ENCODE data around the gene TWF1. TPM values are rescaled to one million over a fixed set of nuclear protein-coding genes. Genes with fewer than 3 reads are reported as not detected.

The TWF1 gene
- total and polyA plus RNA-seq, 2 of the 4 experiments (the other 2 are of a cell fraction) = 67.0 to 141 TPM

DNA sequence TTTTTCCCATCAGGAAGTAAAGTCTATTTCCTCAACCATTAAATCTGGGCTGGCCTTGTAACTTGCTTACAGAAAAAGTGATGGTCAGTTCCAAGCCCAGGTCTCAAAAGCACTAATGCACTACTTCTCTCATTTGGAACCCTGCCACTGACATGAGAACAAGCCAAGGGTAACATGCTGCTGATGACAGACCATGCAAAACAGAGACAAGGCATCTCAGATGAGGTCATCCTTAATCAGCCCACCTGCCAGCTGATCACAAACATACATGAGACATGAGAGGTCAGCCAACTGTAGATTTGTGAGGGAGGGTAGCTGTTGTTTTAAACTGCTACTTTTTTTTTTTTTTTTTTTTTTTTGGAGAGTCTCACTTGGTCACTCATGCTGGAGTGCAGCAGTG lies 16.2 kb downstream of the TWF1 start:
- H4K8ac ChIP-seq (ENCODE audit: low read depth in 2 of 2, low read length in 2 of 2) = no peak overlapping the region
- H2BK120ac ChIP-seq (ENCODE audit: low read depth, low read length) = no peak overlapping the region
- 0 out of 2 replicates have a peak, but pooled peaks cover 4% of the 10 kb centered on the region for H3K9me1 ChIP-seq (ENCODE audit: insufficient read depth, low read length)
- no peak for TF ChIP-seq USF2 (IDR thresholded peaks at IDR 0.05; ENCODE audit: low read depth, low read length)
- 0 out of 2 replicates have a peak, but pooled peaks have one; percentile 14 for TF ChIP-seq CEBPB (IDR thresholded peaks at IDR 0.05; ENCODE audit: low read depth, low read length)
- no peak overlapping the region for H3K27ac ChIP-seq (ENCODE audit: insufficient read depth, low read length)
- no peak overlapping the region for H4K5ac ChIP-seq (ENCODE audit: low read depth, low read length)
- H3K14ac ChIP-seq (replicated peaks; ENCODE audit: low read depth, low read length) = no peak overlapping the region
- H3K4me3 ChIP-seq (ENCODE audit: insufficient read depth, low read depth, low read length) = no peak overlapping the region
- H3K23ac ChIP-seq (ENCODE audit: low read depth, low read length) = no peak overlapping the region
- no peak overlapping the region for H4K91ac ChIP-seq (ENCODE audit: insufficient read depth, low read depth, low read length)
- POLR2A ChIA-PET (ENCODE audit: unreplicated experiment) = no interaction called here
- H3K4me2 ChIP-seq (ENCODE audit: low read depth, low read length) = no peak overlapping the region
- H2BK20ac ChIP-seq (ENCODE audit: low read depth, low read length) = no peak overlapping the region
- DNase-seq = peak; percentile 77
- H2AK5ac ChIP-seq (ENCODE audit: low read depth, low read length) = no peak overlapping the region
- H3K56ac ChIP-seq (ENCODE audit: extremely low read depth, insufficient read depth, low read length) = no peak overlapping the region
- no peak overlapping the region for H2AFZ ChIP-seq (replicated peaks; ENCODE audit: low read length, poor library complexity)
- H3K4me1 ChIP-seq (ENCODE audit: control insufficient read depth, insufficient read depth, low read length) = peaks cover 4% of the 10 kb centered on the region; the same call in 1 of the 2 replicates
- BruUV-seq (replicated peaks) = no TSS peak
- dilution Hi-C loops (cut with HindIII; ENCODE audit: low sequenced_read_pairs, unreplicated experiment) (no loop called here), intact Hi-C loops (cut with micrococcal nuclease) (no loop called here), in situ Hi-C loops (cut with MboI; ENCODE audit: low sequenced_read_pairs) (no loop called here)
- no peak overlapping the region for H3K4ac ChIP-seq (ENCODE audit: low read depth, low read length)
- H3K27me3 ChIP-seq (ENCODE audit: control insufficient read depth, insufficient read depth, low read length) = no peaks in the 10 kb centered on the region
- no peak for ATAC-seq (ENCODE audit: low read depth)
- no peak overlapping the region for H2BK5ac ChIP-seq (ENCODE audit: low read depth, low read length, poor library complexity, severe bottlenecking)
- no peak overlapping the region for H2AK9ac ChIP-seq (replicated peaks; ENCODE audit: low read depth, low read length, poor library complexity)
- H3K9me3 ChIP-seq (ENCODE audit: control insufficient read depth, insufficient read depth, low read length) = no peaks in the 10 kb centered on the region
- no peak overlapping the region for H2BK15ac ChIP-seq (ENCODE audit: low read depth, low read length)
- CTCF ChIA-PET = interaction anchor here (0.6 kb wide), 2 partner anchors 12 to 242 kb away, joined by 4 to 5 read pairs; no protein-coding TSS in a partner anchor
- no peaks in the 10 kb centered on the region for H3K79me1 ChIP-seq (ENCODE audit: low read depth in 1 of 2, low read length in 2 of 2)
- H4K20me1 ChIP-seq (ENCODE audit: insufficient read depth, low read length) = no peaks in the 10 kb centered on the region
- no peak overlapping the region for H3K18ac ChIP-seq (ENCODE audit: low read depth, low read length)
- no peak overlapping the region for H3K9ac ChIP-seq (ENCODE audit: low read depth, low read length)
- H3K36me3 ChIP-seq (ENCODE audit: control insufficient read depth, insufficient read depth, low read length) = peaks cover 7% of the 10 kb centered on the region
